HL-60 (cell line): ENCODE results near the gene DCTN5.

Experiments
- GABPA ChIP-seq: IDR thresholded peaks from 2 replicates; pipeline ENCODE4 v1.6.1; 2012; ENCODE audit warnings: low read depth
- SPI1 ChIP-seq: IDR thresholded peaks from 2 replicates; pipeline ENCODE4 v1.6.1; 2012; ENCODE audit warnings: low read depth, mild to moderate bottlenecking, borderline replicate concordance
- TF ChIP-seq, protein P1 (sequence below): IDR thresholded peaks from one replicate; pipeline ENCODE4 v1.5.1; 2011; ENCODE audit warnings: low read length, control low read depth, inconsistent platforms; ENCODE audit not compliant: insufficient read depth

DNA sequence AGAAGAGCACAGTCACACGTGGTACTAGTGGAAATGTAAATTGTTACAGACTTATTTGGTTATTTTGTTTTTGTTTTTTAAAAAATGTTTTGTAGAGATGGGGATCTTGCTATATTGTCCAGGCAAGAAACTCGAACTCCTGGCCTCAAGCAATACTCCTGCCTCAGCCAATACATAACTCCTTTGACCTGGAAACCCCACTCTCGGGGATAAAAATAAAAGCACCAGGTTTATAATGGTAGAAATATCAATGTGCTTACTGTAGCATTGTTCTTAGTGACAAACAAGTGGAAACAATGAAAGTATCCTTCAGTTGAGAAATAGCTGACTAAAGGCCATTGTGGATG, 83.5 kb downstream of the DCTN5 start:
- TF ChIP-seq, protein P1, sequence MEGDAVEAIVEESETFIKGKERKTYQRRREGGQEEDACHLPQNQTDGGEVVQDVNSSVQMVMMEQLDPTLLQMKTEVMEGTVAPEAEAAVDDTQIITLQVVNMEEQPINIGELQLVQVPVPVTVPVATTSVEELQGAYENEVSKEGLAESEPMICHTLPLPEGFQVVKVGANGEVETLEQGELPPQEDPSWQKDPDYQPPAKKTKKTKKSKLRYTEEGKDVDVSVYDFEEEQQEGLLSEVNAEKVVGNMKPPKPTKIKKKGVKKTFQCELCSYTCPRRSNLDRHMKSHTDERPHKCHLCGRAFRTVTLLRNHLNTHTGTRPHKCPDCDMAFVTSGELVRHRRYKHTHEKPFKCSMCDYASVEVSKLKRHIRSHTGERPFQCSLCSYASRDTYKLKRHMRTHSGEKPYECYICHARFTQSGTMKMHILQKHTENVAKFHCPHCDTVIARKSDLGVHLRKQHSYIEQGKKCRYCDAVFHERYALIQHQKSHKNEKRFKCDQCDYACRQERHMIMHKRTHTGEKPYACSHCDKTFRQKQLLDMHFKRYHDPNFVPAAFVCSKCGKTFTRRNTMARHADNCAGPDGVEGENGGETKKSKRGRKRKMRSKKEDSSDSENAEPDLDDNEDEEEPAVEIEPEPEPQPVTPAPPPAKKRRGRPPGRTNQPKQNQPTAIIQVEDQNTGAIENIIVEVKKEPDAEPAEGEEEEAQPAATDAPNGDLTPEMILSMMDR = no peak
- TF ChIP-seq GABPA (no peak), SPI1 (no peak)
